ENCODE data around the gene CHD9NB. TPM values are rescaled to one million over a fixed set of nuclear protein-coding genes. Genes with fewer than 3 reads are reported as not detected.

The CHD9NB gene
- total RNA-seq: not detected

GRCh38 chr16:53052519-53053501 is at the start of gene CHD9NB:
CHD9NB (minus strand) TSS chr16:53052897; CDS start chr16:53044158, 8,739 bp downstream.

GRCh38 chr16:53054670-53055485 is 2.2 kb upstream of the CHD9NB start, which contains the start of gene CHD9:
CHD9 (plus strand) TSS chr16:53054991; CDS start chr16:53156090, 101,099 bp downstream.

Other genes with a start within 250 kb of the CHD9NB start
- gene CHD9, start 2.1 kb upstream of the CHD9NB start, total RNA-seq: 288 TPM